ENCODE data around the gene EFCAB8.

The EFCAB8 gene

DNA sequence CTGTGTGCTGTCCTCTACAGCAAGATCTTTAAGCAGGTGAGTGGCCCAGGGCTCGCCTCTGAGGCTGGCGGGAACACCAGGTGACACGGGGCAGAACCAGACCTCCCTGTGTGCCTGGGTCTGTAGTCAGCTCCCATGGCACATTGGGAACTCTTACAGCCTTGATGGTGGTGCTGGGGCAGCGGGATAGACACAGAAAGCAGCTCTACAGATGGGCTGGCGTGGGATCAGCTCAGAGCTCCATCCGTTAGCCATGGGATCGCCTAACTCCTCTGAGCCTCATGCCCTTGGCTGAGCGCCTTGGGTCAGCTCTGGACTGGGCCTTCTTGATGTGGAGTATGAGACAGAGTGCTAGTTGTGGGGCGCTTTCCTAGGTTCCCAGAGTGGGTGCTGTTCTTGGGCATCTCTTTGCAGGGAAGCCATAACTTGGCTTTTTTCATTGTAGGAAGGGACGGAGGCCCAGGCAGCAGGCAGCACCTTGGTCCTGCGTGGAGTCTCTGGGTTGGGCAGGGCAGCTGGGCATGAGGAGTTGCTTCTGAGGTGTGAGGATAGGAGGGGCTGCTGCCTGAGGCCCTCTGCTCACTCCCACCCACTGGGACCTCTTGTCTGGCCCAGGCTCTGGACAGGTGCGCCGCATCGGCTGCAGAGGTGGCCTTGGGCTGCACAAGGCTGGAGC is 51.3 kb downstream of the EFCAB8 start:
- H3K27me3 Mint-ChIP-seq (ENCODE audit: low read depth, poor library complexity), result peaks cover 8% of the 10 kb centered on the region
- peaks cover 8% of the 10 kb centered on the region for H3K9me3 Mint-ChIP-seq
- H3K4me1 Mint-ChIP-seq, result peaks cover 27% of the 10 kb centered on the region
- TF ChIP-seq, protein P1, sequence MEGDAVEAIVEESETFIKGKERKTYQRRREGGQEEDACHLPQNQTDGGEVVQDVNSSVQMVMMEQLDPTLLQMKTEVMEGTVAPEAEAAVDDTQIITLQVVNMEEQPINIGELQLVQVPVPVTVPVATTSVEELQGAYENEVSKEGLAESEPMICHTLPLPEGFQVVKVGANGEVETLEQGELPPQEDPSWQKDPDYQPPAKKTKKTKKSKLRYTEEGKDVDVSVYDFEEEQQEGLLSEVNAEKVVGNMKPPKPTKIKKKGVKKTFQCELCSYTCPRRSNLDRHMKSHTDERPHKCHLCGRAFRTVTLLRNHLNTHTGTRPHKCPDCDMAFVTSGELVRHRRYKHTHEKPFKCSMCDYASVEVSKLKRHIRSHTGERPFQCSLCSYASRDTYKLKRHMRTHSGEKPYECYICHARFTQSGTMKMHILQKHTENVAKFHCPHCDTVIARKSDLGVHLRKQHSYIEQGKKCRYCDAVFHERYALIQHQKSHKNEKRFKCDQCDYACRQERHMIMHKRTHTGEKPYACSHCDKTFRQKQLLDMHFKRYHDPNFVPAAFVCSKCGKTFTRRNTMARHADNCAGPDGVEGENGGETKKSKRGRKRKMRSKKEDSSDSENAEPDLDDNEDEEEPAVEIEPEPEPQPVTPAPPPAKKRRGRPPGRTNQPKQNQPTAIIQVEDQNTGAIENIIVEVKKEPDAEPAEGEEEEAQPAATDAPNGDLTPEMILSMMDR (IDR thresholded peaks at IDR 0.05), result no peak
- H3K27ac Mint-ChIP-seq, result no peak overlapping the region
- H3K4me3 Mint-ChIP-seq, result no peak overlapping the region
- H3K36me3 Mint-ChIP-seq (ENCODE audit: low read depth), result no peaks in the 10 kb centered on the region
- DNase-seq, result no peak

DNA sequence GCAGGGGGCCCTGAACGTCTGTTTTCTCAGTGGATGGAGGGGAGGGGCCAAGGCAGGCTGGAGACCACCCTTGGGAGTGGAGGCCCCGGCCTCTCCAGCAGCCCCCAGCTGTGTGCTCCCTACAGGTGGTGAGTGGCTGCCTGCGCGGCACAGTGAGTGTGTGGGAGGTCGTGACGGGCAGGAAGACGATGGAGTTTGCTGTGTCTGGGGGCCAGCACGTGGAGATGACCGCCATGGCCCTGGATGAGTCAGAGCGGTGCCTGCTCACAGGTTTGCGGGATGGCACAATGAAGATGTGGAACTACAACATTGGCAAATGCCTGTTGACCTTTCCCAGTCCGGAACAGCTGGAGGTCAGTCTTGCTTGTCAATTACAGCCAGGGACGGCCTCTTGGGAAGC is 52.6 kb downstream of the EFCAB8 start:
- Mint-ChIP-seq H3K36me3 (ENCODE audit: low read depth) (no peaks in the 10 kb centered on the region), H3K4me1 (peaks cover 27% of the 10 kb centered on the region), H3K4me3 (no peak overlapping the region), H3K27me3 (ENCODE audit: low read depth, poor library complexity) (peaks cover 12% of the 10 kb centered on the region), H3K9me3 (peaks cover 21% of the 10 kb centered on the region), H3K27ac (no peak overlapping the region)
- TF ChIP-seq, protein P1 (IDR thresholded peaks at IDR 0.05), result no peak
- DNase-seq, result no peak

DNA sequence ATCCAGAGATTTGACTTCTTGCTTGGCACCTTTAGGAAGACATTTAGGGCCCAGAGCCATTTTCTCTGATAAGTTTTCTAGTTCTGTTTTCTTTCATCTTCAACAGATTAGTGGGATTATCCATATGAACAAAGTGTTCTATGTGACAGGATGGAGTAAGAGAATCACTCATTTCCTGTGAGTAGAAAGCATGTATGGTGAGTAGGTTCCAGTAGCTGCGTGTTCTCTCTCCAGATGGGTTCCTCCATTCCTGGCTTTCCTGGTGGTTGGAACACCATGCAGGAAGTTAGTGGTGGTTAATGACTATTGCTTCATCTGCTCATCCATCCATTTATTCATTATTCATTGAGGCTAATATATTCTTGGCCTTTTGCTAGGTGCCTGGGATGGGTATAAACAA is 54.0 kb downstream of the EFCAB8 start:
- peaks cover 27% of the 10 kb centered on the region for H3K4me1 Mint-ChIP-seq

GRCh38 chr20:32914031-32914430 is 55.3 kb downstream of the EFCAB8 start:
- Mint-ChIP-seq H3K4me1 (peaks cover 17% of the 10 kb centered on the region), H3K36me3 (ENCODE audit: low read depth) (no peaks in the 10 kb centered on the region)
- TF ChIP-seq, protein P1 (IDR thresholded peaks at IDR 0.05), result no peak

More for the DNA sequence above, 54.0 kb downstream of the EFCAB8 start:
- peaks cover 14% of the 10 kb centered on the region for H3K27me3 Mint-ChIP-seq (ENCODE audit: low read depth, poor library complexity)
- no peak overlapping the region for H3K4me3 Mint-ChIP-seq
- TF ChIP-seq, protein P1 (IDR thresholded peaks at IDR 0.05), result no peak
- H3K9me3 Mint-ChIP-seq, result peaks cover 26% of the 10 kb centered on the region
- no peak for DNase-seq
- no peaks in the 10 kb centered on the region for H3K36me3 Mint-ChIP-seq (ENCODE audit: low read depth)
- H3K27ac Mint-ChIP-seq, result no peak overlapping the region

DNA sequence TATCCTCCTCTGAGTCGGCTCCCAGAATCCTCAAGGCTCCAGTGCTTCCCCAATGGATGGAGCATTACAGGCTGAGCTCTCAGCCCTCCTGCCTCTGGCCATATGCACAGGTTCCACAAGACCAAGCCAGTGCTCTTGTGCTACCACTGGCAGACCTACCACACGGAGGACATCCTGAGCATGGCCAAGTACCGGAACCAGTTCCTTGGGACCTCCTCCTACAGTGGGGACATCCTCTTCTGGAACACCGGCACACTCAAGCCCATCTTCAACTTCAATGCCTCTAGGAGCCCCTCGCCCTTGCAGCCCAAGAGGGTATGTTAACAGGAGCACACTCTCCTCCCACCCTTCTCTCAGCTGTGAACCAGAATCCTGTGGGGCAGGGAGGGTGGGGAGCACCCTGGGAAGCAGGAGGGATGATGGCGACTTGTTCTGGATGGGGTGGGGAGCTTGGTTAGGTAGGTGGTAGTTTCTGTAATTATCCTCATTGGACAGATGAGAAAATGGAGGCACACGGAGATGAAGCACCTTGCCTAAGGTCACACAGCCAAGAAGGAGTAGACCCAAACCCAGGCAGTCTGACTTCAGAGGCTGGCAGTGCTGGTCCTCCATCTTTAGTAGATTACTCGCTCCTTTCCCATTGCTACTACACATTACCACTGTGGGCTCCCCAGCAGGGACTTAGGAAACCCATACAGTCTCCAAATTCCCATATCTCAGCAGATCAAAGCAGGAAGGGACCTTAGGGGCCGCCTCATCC is 58.6 kb downstream of the EFCAB8 start:
- no peak for DNase-seq
- H3K36me3 Mint-ChIP-seq (ENCODE audit: low read depth), result no peaks in the 10 kb centered on the region
- H3K27ac Mint-ChIP-seq, result no peak overlapping the region
- no peak overlapping the region for H3K4me3 Mint-ChIP-seq
- H3K4me1 Mint-ChIP-seq, result no peaks in the 10 kb centered on the region
- TF ChIP-seq, protein P1 (IDR thresholded peaks at IDR 0.05), result no peak
- H3K27me3 Mint-ChIP-seq (ENCODE audit: low read depth, poor library complexity), result peaks cover 30% of the 10 kb centered on the region
- peaks cover 26% of the 10 kb centered on the region for H3K9me3 Mint-ChIP-seq

More at GRCh38 chr20:32914031-32914430, 55.3 kb downstream of the EFCAB8 start:
- H3K27ac Mint-ChIP-seq, result no peak overlapping the region
- peaks cover 14% of the 10 kb centered on the region for H3K27me3 Mint-ChIP-seq (ENCODE audit: low read depth, poor library complexity)
- H3K9me3 Mint-ChIP-seq, result peaks cover 26% of the 10 kb centered on the region
- no peak overlapping the region for H3K4me3 Mint-ChIP-seq
- no peak for DNase-seq

Data from nephron progenitor cell (in vitro differentiated cells).